HL-60 (cell line): ENCODE measurements around the gene ERGIC3.

ENCODE experiments used
- DNase-seq, 2 experiments: peaks; one replicate each; pipeline ENCODE4 v3.0.0-alpha.2; 2010 to 2020; ENCODE audit warnings: low read depth in 1 of 2, low spot score in 1 of 2
- H3K27ac ChIP-seq: fragments of 250-450 bp; sonication (Bioruptor Pico); replicated peaks from 2 replicates; pipeline ENCODE4 v1.5.1; 2020; ENCODE audit warnings: mild to moderate bottlenecking, moderate library complexity
- H3K27me3 ChIP-seq: fragments of 250-450 bp; sonication (Bioruptor Pico); 2 replicates; pipeline ENCODE4 v1.5.1; 2021; ENCODE audit warnings: mild to moderate bottlenecking, moderate library complexity; ENCODE audit not compliant: insufficient read depth, poor library complexity, severe bottlenecking
- H3K4me3 ChIP-seq: replicated peaks from 2 replicates; pipeline ENCODE4 v1.5.1; 2011; ENCODE audit warnings: mild to moderate bottlenecking, control low read depth, low read length; ENCODE audit not compliant: insufficient read depth
- GABPA ChIP-seq: IDR thresholded peaks from 2 replicates; pipeline ENCODE4 v1.6.1; 2012; ENCODE audit warnings: low read depth
- POLR2AphosphoS5 ChIP-seq: IDR thresholded peaks from 2 replicates; pipeline ENCODE4 v1.6.1; 2012; ENCODE audit warnings: low read depth
- SPI1 ChIP-seq: IDR thresholded peaks from 2 replicates; pipeline ENCODE4 v1.6.1; 2012; ENCODE audit warnings: low read depth, mild to moderate bottlenecking, borderline replicate concordance
- TF ChIP-seq, protein P1 (sequence below): IDR thresholded peaks from one replicate; pipeline ENCODE4 v1.5.1; 2011; ENCODE audit warnings: low read length, control low read depth, inconsistent platforms; ENCODE audit not compliant: insufficient read depth
- TF ChIP-seq, protein P2 (sequence below): IDR thresholded peaks from 2 replicates; pipeline ENCODE4 v1.6.1; 2012; ENCODE audit warnings: low read depth; ENCODE audit not compliant: insufficient replicate concordance

ERGIC3 gene

DNA sequence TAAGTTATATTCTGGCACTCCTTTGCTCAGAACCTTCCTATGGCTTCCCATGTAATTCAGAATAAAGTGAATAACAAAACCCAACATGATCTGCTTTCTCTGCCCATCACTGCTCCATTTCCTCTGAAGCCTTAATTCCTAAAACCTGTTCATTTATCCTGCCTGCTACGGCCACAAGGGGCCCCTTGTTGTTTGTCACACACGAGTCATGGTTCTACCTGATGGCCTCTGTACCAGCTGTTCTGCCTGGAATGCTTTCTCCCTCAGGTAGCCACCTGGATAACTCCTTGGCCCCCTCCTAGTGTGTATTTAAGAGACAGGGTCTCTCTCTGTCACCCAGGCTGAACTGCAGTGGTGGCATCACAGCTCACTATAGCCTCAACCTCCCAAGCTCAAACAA is 26.8 kb downstream of the ERGIC3 start:
- no peak overlapping the region for H3K4me3 ChIP-seq
- H3K27ac ChIP-seq: no peak overlapping the region
- TF ChIP-seq POLR2AphosphoS5 (no peak), GABPA (no peak), SPI1 (no peak)
- TF ChIP-seq, protein P1, sequence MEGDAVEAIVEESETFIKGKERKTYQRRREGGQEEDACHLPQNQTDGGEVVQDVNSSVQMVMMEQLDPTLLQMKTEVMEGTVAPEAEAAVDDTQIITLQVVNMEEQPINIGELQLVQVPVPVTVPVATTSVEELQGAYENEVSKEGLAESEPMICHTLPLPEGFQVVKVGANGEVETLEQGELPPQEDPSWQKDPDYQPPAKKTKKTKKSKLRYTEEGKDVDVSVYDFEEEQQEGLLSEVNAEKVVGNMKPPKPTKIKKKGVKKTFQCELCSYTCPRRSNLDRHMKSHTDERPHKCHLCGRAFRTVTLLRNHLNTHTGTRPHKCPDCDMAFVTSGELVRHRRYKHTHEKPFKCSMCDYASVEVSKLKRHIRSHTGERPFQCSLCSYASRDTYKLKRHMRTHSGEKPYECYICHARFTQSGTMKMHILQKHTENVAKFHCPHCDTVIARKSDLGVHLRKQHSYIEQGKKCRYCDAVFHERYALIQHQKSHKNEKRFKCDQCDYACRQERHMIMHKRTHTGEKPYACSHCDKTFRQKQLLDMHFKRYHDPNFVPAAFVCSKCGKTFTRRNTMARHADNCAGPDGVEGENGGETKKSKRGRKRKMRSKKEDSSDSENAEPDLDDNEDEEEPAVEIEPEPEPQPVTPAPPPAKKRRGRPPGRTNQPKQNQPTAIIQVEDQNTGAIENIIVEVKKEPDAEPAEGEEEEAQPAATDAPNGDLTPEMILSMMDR: no peak
- TF ChIP-seq, protein P2, sequence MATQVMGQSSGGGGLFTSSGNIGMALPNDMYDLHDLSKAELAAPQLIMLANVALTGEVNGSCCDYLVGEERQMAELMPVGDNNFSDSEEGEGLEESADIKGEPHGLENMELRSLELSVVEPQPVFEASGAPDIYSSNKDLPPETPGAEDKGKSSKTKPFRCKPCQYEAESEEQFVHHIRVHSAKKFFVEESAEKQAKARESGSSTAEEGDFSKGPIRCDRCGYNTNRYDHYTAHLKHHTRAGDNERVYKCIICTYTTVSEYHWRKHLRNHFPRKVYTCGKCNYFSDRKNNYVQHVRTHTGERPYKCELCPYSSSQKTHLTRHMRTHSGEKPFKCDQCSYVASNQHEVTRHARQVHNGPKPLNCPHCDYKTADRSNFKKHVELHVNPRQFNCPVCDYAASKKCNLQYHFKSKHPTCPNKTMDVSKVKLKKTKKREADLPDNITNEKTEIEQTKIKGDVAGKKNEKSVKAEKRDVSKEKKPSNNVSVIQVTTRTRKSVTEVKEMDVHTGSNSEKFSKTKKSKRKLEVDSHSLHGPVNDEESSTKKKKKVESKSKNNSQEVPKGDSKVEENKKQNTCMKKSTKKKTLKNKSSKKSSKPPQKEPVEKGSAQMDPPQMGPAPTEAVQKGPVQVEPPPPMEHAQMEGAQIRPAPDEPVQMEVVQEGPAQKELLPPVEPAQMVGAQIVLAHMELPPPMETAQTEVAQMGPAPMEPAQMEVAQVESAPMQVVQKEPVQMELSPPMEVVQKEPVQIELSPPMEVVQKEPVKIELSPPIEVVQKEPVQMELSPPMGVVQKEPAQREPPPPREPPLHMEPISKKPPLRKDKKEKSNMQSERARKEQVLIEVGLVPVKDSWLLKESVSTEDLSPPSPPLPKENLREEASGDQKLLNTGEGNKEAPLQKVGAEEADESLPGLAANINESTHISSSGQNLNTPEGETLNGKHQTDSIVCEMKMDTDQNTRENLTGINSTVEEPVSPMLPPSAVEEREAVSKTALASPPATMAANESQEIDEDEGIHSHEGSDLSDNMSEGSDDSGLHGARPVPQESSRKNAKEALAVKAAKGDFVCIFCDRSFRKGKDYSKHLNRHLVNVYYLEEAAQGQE: no peak
- DNase-seq: no peak
- H3K27me3 ChIP-seq: no peaks in the 10 kb centered on the region

DNA sequence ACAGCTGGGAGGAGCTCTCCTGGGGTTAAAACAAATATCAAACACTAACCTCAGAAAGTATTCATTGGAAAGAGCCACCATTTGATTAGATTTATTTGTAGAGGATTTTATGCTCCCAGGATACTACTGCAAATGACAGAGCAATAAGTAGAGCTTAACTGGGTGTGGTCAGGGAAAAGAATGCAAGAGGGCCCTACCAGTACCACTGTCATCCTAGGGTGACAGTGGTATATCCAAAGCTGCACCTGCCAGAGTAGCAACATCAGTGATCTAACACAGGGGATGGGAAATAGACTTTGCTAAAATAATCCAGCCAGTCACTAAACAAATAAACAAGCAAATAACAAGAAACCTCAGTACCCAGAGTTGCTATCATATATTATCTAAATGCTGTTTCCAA is 29.7 kb downstream of the ERGIC3 start:
- H3K4me3 ChIP-seq: no peak overlapping the region
- no peak for DNase-seq

DNA sequence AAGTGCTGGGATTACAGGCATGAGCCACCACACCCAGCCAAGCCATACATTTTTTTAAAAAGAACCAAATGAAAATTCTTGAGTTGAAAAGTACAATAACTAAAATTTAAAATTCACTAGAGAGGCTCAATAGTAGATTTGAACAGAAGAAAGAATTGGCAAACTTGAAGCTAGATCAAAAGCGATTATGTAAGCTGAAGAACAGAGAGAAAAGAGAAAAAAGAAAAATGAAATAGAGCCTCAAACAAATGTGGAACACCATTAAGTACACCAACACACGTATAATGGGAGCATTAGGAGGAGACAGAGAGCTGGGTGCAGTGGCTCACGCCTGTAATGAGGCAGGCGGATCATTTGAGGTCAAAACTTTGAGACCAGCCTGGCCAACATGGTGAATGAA is 31.0 kb downstream of the ERGIC3 start:
- DNase-seq: no peak
- no peak overlapping the region for H3K27ac ChIP-seq

More for the DNA sequence above, 29.7 kb downstream of the ERGIC3 start:
- Histone ChIP-seq H3K27ac (no peak overlapping the region), H3K27me3 (no peaks in the 10 kb centered on the region)
- TF ChIP-seq, protein P2: no peak
- TF ChIP-seq POLR2AphosphoS5 (no peak), SPI1 (no peak), GABPA (no peak)
- TF ChIP-seq, protein P1: no peak

More for the DNA sequence above, 31.0 kb downstream of the ERGIC3 start:
- Histone ChIP-seq H3K27me3 (no peaks in the 10 kb centered on the region), H3K4me3 (no peak overlapping the region)
- TF ChIP-seq GABPA (no peak), POLR2AphosphoS5 (no peak), SPI1 (no peak)
- TF ChIP-seq, protein P1: no peak
- TF ChIP-seq, protein P2: no peak
